GM12878 (cell line): Measurements from ENCODE around the gene FGD5. TPM values are rescaled to one million over a fixed set of nuclear protein-coding genes. Genes with fewer than 3 reads are reported as not detected.

ENCODE experiments used
- ATAC-seq: fragments of 200-7000 bp; cut with Tn5 transposase; 3 replicates; pipeline ENCODE4 v1.9.1; 2020; ENCODE audit warnings: mild to moderate bottlenecking, moderate library complexity
- BruUV-seq: library from RNA; stranded (reverse); fragments of 400-500 nt; replicated peaks from 2 replicates; lab custom pipeline; 2021; lab: Mats Ljungman, UMichigan
- CTCF ChIA-PET: fragments of 300-600 bp; sonication (Branson Sonifier 250); formaldehyde crosslinking; extraction: SDS; loops from one replicate; lab custom pipeline; 2021; ENCODE audit warnings: inconsistent platforms; lab: Yijun Ruan, JAX
- POLR2A ChIA-PET: fragments of 350-600 bp; formaldehyde crosslinking; extraction: SDS; loops from one replicate; lab custom pipeline; 2021; ENCODE audit warnings: inconsistent platforms; lab: Charles Lee
- RAD21 ChIA-PET: fragments of 300-600 bp; sonication (Branson Sonifier 250); formaldehyde crosslinking; loops from one replicate; lab custom pipeline; 2023; ENCODE audit warnings: antibody characterized with exemption; ENCODE audit not compliant: unreplicated experiment; lab: Charles Lee
- SMC1A ChIA-PET: fragments of 300-600 bp; sonication (Branson Sonifier 250); formaldehyde crosslinking; loops from one replicate; lab custom pipeline; 2023; ENCODE audit not compliant: unreplicated experiment, uncharacterized antibody; lab: Charles Lee
- DNase-seq: peaks from one replicate; pipeline ENCODE4 v3.0.0-alpha.2; 2011; ENCODE audit warnings: low read depth, low spot score
- FAIRE-seq: peaks from 3 replicates; lab custom pipeline; 2011; peaks lifted over from hg19 to GRCh38; lab: Jason Lieb, UNC
- H2AFZ ChIP-seq: 2 replicates; pipeline ENCODE4 v1.6.0; 2011; ENCODE audit warnings: low read depth, low read length, control low read depth; ENCODE audit not compliant: control insufficient read depth
- H3K27ac ChIP-seq: 2 replicates; pipeline ENCODE4 v1.5.1; 2011; ENCODE audit warnings: control low read depth; ENCODE audit not compliant: control insufficient read depth, insufficient read depth
- H3K27me3 ChIP-seq, 2 experiments: replicated peaks in 1 of 2; 2 replicates each; pipeline versions ENCODE4 v1.6.0 to v1.6.1; 2011; ENCODE audit warnings: low read length in 1 of 2; ENCODE audit not compliant: control insufficient read depth in 2 of 2, insufficient read depth in 2 of 2
- H3K36me3 ChIP-seq, 2 experiments: 2 replicates each; pipeline ENCODE4 v1.5.1; 2011; ENCODE audit warnings: low read length in 1 of 2; ENCODE audit not compliant: control insufficient read depth in 2 of 2, insufficient read depth in 2 of 2
- H3K4me1 ChIP-seq: 2 replicates; pipeline ENCODE4 v1.6.1; 2011; ENCODE audit warnings: mild to moderate bottlenecking, low read length, moderate library complexity, mixed read lengths; ENCODE audit not compliant: control insufficient read depth, insufficient read depth
- H3K4me2 ChIP-seq: 2 replicates; pipeline ENCODE4 v1.6.0; 2011; ENCODE audit warnings: control low read depth; ENCODE audit not compliant: control insufficient read depth, insufficient read depth
- H3K4me3 ChIP-seq: fragments of 200-600 bp; sonication (generic); 2 replicates; pipeline ENCODE4 v1.5.1; 2016
- H3K79me2 ChIP-seq: 2 replicates; pipeline ENCODE4 v1.6.0; 2011; ENCODE audit warnings: low read length; ENCODE audit not compliant: control insufficient read depth, insufficient read depth
- H3K9ac ChIP-seq: 2 replicates; pipeline ENCODE4 v1.8.0; 2011; ENCODE audit warnings: low read length, control low read depth, mixed read lengths; ENCODE audit not compliant: control insufficient read depth, insufficient read depth
- H3K9me3 ChIP-seq: replicated peaks from 3 replicates; pipeline ENCODE4 v1.5.1; 2011; ENCODE audit warnings: mild to moderate bottlenecking, low read length; ENCODE audit not compliant: control insufficient read depth, insufficient read depth
- H4K20me1 ChIP-seq: 2 replicates; pipeline ENCODE4 v1.6.0; 2011; ENCODE audit not compliant: control insufficient read depth, insufficient read depth
- CBX3 ChIP-seq: fragments of 200-600 bp; sonication (generic); IDR thresholded peaks from 2 replicates; pipeline ENCODE4 v1.6.1; 2016; ENCODE audit warnings: low read depth, borderline replicate concordance
- POLR2A ChIP-seq: IDR thresholded peaks from 2 replicates; pipeline ENCODE4 v1.6.1; 2011; ENCODE audit warnings: low read depth, mild to moderate bottlenecking, low read length
- RFX5 ChIP-seq: IDR thresholded peaks from 2 replicates; pipeline ENCODE4 v1.6.1; 2011; ENCODE audit warnings: low read depth, low read length, improper control_type of control experiment
- SMAD1 ChIP-seq: fragments of 450-650 bp; IDR thresholded peaks from 2 replicates; pipeline ENCODE4 v1.6.1; 2018; ENCODE audit warnings: mild to moderate bottlenecking, low read depth; ENCODE audit not compliant: partially characterized antibody
- SRF ChIP-seq, 2 experiments: IDR thresholded peaks; 2 replicates each; pipeline ENCODE4 v1.6.1; 2011; ENCODE audit warnings: low read depth in 2 of 2, low read length in 2 of 2, mild to moderate bottlenecking in 1 of 2, moderate library complexity in 1 of 2
- YY1 ChIP-seq: IDR thresholded peaks from 2 replicates; pipeline ENCODE4 v1.6.1; 2011; ENCODE audit warnings: low read depth, mild to moderate bottlenecking, low read length
- ZBED1 ChIP-seq: IDR thresholded peaks from 2 replicates; pipeline ENCODE4 v1.6.1; 2016; ENCODE audit warnings: borderline replicate concordance
- ZZZ3 ChIP-seq: IDR thresholded peaks from 2 replicates; pipeline ENCODE4 v1.6.1; 2011; ENCODE audit warnings: low read depth; ENCODE audit not compliant: control insufficient read depth, insufficient read length
- WGBS: methylation state at CpG from one replicate; pipeline ENCODE4 v1.1.6; 2016; ENCODE audit warnings: low lambda C conversion rate; ENCODE audit not compliant: insufficient replicate concordance, insufficient coverage; ENCODE audit errors: missing lambda C conversion rate; 5-methylcytosine and 5-hydroxymethylcytosine counted together
- in situ Hi-C: fragments of 300-500 bp; cut with MboI; formaldehyde crosslinking; loops from 9 replicates; pipeline ENCODE4 v1.14.3; 2018; ENCODE audit warnings: mixed read lengths
- intact Hi-C: fragments of 100-400 bp; cut with micrococcal nuclease; formaldehyde crosslinking; loops from one replicate; pipeline ENCODE4 v1.14.2; 2022; ENCODE audit not compliant: unreplicated experiment
- polyA plus RNA-seq, 11 experiments: library from polyadenylated mRNA; depleted of rRNA in 4 of 11; unstranded in 6 of 11; stranded (reverse) in 5 of 11; fragments of >200 nt; fragmentation: Nextera tagmentation in 4 of 11; fragmentation: Illumina TruSeq in 1 of 11; extraction: Ambion mirVana in 4 of 11; extraction: Trizol in 1 of 11; gene quantifications; 1 replicate in 1 of 11; 2 replicates in 10 of 11; pipeline versions ENCODE4 v1.2.1 to v1.2.3, GENCODE V29; 2011 to 2016; ENCODE audit warnings: inconsistent platforms in 2 of 11, missing spikeins in 2 of 11, low read depth in 1 of 11
- total RNA-seq, 4 experiments: library from RNA; depleted of rRNA in 3 of 4; stranded (reverse); fragments of >200 nt in 3 of 4; fragmentation: Illumina TruSeq in 1 of 4; extraction: Trizol in 1 of 4; gene quantifications; 2 replicates each; pipeline versions ENCODE4 v1.2.1 to v1.2.3, GENCODE V29; 2013 to 2021
- TF ChIP-seq, protein P1 (sequence below): IDR thresholded peaks from 2 replicates; pipeline ENCODE4 v1.6.1; 2012; ENCODE audit warnings: low read depth, low read length, improper control_type of control experiment
- TF ChIP-seq, protein P2 (sequence below): IDR thresholded peaks from 2 replicates; pipeline ENCODE4 v1.6.1; 2011; ENCODE audit warnings: low read depth, low read length, improper control_type of control experiment, borderline replicate concordance
- TF ChIP-seq, protein P3 (sequence below): fragments of 450-650 bp; IDR thresholded peaks from 2 replicates; pipeline ENCODE4 v1.6.1; 2018; ENCODE audit warnings: mild to moderate bottlenecking, low read depth, moderate library complexity; ENCODE audit not compliant: partially characterized antibody
- TF ChIP-seq, protein P4 (sequence below): IDR thresholded peaks from 2 replicates; pipeline ENCODE4 v1.6.1; 2011; ENCODE audit warnings: borderline replicate concordance, low read depth, mild to moderate bottlenecking, moderate library complexity, low read length; ENCODE audit not compliant: insufficient read depth, poor library complexity, severe bottlenecking
- TF ChIP-seq, protein P5 (sequence below): fragments of 450-650 bp; IDR thresholded peaks from 2 replicates; pipeline ENCODE4 v1.6.1; 2014; ENCODE audit warnings: mild to moderate bottlenecking

The FGD5 gene
- total and polyA plus RNA-seq, 10 of the 15 experiments (the other 5 are each of a cell fraction or from before 2014, with no cell fraction given): 0.03 to 0.13 (median 0.11) TPM; not detected in 3

DNA sequence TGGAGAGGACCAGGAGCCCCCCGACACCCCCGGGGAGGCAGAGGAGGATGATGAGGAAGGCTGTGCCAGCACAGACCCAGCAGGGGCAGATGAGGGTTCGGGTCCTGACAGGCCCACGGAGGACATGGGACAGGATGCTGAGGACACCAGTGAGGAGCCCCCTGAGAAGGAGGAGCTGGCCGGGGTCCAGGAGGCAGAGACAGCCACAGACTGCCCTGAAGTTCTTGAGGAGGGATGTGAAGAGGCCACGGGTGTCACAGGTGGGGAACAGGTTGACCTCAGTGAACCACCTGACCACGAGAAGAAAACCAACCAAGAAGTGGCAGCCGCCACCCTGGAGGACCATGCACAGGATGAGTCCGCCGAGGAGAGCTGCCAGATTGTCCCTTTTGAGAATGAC lies 909 bp downstream of the FGD5 start:
- WGBS: 14% methylated on average over 10 of the region's 10 CpGs
- TF ChIP-seq, protein P1, sequence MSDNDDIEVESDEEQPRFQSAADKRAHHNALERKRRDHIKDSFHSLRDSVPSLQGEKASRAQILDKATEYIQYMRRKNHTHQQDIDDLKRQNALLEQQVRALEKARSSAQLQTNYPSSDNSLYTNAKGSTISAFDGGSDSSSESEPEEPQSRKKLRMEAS: no peak
- TF ChIP-seq ZZZ3 (no peak), POLR2A (no peak), SRF (IDR thresholded peaks at IDR 0.05; ENCODE audit: low read depth in 2 of 2, low read length in 2 of 2) (no peak), CBX3 (no peak), RFX5 (no peak), YY1 (no peak), ZBED1 (no peak), SMAD1 (no peak)
- TF ChIP-seq, protein P2, sequence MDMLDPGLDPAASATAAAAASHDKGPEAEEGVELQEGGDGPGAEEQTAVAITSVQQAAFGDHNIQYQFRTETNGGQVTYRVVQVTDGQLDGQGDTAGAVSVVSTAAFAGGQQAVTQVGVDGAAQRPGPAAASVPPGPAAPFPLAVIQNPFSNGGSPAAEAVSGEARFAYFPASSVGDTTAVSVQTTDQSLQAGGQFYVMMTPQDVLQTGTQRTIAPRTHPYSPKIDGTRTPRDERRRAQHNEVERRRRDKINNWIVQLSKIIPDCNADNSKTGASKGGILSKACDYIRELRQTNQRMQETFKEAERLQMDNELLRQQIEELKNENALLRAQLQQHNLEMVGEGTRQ: no peak
- TF ChIP-seq, protein P3, sequence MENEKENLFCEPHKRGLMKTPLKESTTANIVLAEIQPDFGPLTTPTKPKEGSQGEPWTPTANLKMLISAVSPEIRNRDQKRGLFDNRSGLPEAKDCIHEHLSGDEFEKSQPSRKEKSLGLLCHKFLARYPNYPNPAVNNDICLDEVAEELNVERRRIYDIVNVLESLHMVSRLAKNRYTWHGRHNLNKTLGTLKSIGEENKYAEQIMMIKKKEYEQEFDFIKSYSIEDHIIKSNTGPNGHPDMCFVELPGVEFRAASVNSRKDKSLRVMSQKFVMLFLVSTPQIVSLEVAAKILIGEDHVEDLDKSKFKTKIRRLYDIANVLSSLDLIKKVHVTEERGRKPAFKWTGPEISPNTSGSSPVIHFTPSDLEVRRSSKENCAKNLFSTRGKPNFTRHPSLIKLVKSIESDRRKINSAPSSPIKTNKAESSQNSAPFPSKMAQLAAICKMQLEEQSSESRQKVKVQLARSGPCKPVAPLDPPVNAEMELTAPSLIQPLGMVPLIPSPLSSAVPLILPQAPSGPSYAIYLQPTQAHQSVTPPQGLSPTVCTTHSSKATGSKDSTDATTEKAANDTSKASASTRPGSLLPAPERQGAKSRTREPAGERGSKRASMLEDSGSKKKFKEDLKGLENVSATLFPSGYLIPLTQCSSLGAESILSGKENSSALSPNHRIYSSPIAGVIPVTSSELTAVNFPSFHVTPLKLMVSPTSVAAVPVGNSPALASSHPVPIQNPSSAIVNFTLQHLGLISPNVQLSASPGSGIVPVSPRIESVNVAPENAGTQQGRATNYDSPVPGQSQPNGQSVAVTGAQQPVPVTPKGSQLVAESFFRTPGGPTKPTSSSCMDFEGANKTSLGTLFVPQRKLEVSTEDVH: no peak
- TF ChIP-seq, protein P4, sequence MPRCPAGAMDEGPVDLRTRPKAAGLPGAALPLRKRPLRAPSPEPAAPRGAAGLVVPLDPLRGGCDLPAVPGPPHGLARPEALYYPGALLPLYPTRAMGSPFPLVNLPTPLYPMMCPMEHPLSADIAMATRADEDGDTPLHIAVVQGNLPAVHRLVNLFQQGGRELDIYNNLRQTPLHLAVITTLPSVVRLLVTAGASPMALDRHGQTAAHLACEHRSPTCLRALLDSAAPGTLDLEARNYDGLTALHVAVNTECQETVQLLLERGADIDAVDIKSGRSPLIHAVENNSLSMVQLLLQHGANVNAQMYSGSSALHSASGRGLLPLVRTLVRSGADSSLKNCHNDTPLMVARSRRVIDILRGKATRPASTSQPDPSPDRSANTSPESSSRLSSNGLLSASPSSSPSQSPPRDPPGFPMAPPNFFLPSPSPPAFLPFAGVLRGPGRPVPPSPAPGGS: no peak
- TF ChIP-seq, protein P5, sequence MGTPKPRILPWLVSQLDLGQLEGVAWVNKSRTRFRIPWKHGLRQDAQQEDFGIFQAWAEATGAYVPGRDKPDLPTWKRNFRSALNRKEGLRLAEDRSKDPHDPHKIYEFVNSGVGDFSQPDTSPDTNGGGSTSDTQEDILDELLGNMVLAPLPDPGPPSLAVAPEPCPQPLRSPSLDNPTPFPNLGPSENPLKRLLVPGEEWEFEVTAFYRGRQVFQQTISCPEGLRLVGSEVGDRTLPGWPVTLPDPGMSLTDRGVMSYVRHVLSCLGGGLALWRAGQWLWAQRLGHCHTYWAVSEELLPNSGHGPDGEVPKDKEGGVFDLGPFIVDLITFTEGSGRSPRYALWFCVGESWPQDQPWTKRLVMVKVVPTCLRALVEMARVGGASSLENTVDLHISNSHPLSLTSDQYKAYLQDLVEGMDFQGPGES: no peak
- ChIA-PET POLR2A (no interaction called here), CTCF (no interaction called here), SMC1A (no interaction called here), RAD21 (no interaction called here)
- no peak overlapping the region for H3K27ac ChIP-seq
- FAIRE-seq (no peak), ATAC-seq (no peak), DNase-seq (no peak)
- no peaks in the 10 kb centered on the region for H4K20me1 ChIP-seq
- H3K9ac ChIP-seq: no peak overlapping the region
- no peak overlapping the region for H3K4me3 ChIP-seq
- BruUV-seq: no TSS peak
- in situ Hi-C loops (no loop called here), intact Hi-C loops (no loop called here)
- no peak overlapping the region for H2AFZ ChIP-seq
- no peak overlapping the region for H3K4me2 ChIP-seq
- no peaks in the 10 kb centered on the region for H3K9me3 ChIP-seq
- H3K27me3 ChIP-seq: peaks cover 0 to 4% of the 10 kb centered on the region in 2 experiments; a peak in 2 of 4 replicates
- H3K4me1 ChIP-seq: no peaks in the 10 kb centered on the region
- no peaks in the 10 kb centered on the region for H3K79me2 ChIP-seq
- H3K36me3 ChIP-seq: no peaks in the 10 kb centered on the region
